ENCODE measurements around the gene CYB5R4. TPM values are rescaled to one million over a fixed set of nuclear protein-coding genes. Genes with fewer than 3 reads are reported as not detected.

The CYB5R4 gene
- total and polyA plus RNA-seq, 10 of the 15 experiments (the other 5 are each of a cell fraction or from before 2014, with no cell fraction given): 13.4 to 61.1 (median 27.5) TPM

DNA sequence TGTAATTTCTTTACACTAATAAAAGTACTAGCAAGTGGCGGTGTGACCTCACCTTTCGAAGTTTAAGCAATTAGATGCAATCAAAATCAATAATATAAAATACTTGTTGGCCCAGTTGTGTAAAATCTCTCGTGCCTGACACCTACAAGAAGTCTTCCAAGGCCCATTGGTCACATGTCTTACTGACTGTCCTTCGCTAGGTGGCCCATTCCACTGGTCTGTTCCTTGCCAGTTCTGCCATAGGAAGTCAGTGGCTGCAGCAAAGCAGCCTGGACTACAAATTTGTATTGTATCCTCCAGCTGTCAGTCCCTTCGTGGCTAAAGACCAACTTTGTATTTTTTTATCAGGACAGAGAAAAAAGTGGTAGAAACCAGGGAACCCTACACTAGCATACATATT lies 61.8 kb downstream of the CYB5R4 start (continued):
- TF ChIP-seq, protein P1, sequence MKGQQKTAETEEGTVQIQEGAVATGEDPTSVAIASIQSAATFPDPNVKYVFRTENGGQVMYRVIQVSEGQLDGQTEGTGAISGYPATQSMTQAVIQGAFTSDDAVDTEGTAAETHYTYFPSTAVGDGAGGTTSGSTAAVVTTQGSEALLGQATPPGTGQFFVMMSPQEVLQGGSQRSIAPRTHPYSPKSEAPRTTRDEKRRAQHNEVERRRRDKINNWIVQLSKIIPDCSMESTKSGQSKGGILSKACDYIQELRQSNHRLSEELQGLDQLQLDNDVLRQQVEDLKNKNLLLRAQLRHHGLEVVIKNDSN (IDR thresholded peaks at IDR 0.05; ENCODE audit: borderline replicate concordance, extremely low read length, insufficient read depth, low read depth, low read length): no peak

DNA sequence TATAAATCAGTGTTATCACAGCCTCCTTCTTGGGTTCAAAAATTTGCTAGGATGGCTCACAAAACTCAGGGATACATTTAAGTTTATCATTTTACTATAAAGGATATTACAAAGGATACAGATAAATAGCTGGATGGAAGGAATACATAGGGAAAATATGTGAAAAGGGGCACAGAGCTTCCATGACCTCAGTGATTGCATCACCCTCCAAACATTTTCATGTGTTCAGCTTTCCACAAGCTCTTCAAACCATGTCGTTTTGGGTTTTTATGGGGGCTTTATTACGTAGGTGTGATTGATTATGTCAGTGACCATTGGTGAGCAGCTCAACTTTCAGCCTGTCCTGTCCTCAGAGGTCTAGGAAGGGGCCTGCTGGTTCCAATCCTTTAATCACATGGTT lies 68.0 kb downstream of the CYB5R4 start:
- in situ Hi-C loops (cut with MboI) (no loop called here), intact Hi-C loops (cut with micrococcal nuclease; ENCODE audit: unreplicated experiment) (no loop called here)
- no peaks in the 10 kb centered on the region for H3K9me3 ChIP-seq (replicated peaks; ENCODE audit: control insufficient read depth, insufficient read depth, low read length)
- no peak overlapping the region for H3K4me2 ChIP-seq (ENCODE audit: control insufficient read depth, insufficient read depth)
- no peak for ATAC-seq
- no peaks in the 10 kb centered on the region for H3K79me2 ChIP-seq (ENCODE audit: control insufficient read depth, insufficient read depth, low read length)
- FAIRE-seq: peak; percentile 31
- H3K27me3 ChIP-seq (replicated peaks in 1 of 2; ENCODE audit: control insufficient read depth in 2 of 2, insufficient read depth in 2 of 2, low read length in 1 of 2): no peaks in the 10 kb centered on the region
- no TSS peak for BruUV-seq (replicated peaks)
- CTCF ChIA-PET: interaction anchor here (0.9 kb wide), 1 partner anchor 166 kb away, joined by 3 read pairs; no protein-coding TSS in a partner anchor
- RAD21 ChIA-PET (ENCODE audit: unreplicated experiment): no interaction called here
- POLR2A ChIA-PET: no interaction called here
- H3K36me3 ChIP-seq (ENCODE audit: control insufficient read depth in 2 of 2, insufficient read depth in 2 of 2, low read length in 1 of 2): peaks cover 0 to 15% of the 10 kb centered on the region in 2 experiments; a peak in 1 of 4 replicates
- no peaks in the 10 kb centered on the region for H4K20me1 ChIP-seq (ENCODE audit: control insufficient read depth, insufficient read depth)
- H2AFZ ChIP-seq (ENCODE audit: control insufficient read depth, low read depth, low read length): no peak overlapping the region
- no peak for DNase-seq (ENCODE audit: low read depth, low spot score)
- WGBS (ENCODE audit: insufficient coverage, insufficient replicate concordance, low lambda C conversion rate, missing lambda C conversion rate): 100% methylated on average over 2 of the region's 2 CpGs
- TF ChIP-seq, protein P2, sequence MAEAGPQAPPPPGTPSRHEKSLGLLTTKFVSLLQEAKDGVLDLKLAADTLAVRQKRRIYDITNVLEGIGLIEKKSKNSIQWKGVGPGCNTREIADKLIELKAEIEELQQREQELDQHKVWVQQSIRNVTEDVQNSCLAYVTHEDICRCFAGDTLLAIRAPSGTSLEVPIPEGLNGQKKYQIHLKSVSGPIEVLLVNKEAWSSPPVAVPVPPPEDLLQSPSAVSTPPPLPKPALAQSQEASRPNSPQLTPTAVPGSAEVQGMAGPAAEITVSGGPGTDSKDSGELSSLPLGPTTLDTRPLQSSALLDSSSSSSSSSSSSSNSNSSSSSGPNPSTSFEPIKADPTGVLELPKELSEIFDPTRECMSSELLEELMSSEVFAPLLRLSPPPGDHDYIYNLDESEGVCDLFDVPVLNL (IDR thresholded peaks at IDR 0.05; ENCODE audit: low read depth, low read length): no peak
- TF ChIP-seq, protein P3, sequence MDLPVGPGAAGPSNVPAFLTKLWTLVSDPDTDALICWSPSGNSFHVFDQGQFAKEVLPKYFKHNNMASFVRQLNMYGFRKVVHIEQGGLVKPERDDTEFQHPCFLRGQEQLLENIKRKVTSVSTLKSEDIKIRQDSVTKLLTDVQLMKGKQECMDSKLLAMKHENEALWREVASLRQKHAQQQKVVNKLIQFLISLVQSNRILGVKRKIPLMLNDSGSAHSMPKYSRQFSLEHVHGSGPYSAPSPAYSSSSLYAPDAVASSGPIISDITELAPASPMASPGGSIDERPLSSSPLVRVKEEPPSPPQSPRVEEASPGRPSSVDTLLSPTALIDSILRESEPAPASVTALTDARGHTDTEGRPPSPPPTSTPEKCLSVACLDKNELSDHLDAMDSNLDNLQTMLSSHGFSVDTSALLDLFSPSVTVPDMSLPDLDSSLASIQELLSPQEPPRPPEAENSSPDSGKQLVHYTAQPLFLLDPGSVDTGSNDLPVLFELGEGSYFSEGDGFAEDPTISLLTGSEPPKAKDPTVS (IDR thresholded peaks at IDR 0.05; ENCODE audit: low read depth, low read length): no peak
- TF ChIP-seq TCF7 (IDR thresholded peaks at IDR 0.05; ENCODE audit: borderline replicate concordance) (no peak), RUNX3 (IDR thresholded peaks at IDR 0.05; ENCODE audit: low read length) (no peak), NFXL1 (IDR thresholded peaks at IDR 0.05; ENCODE audit: borderline replicate concordance) (no peak), KDM1A (IDR thresholded peaks at IDR 0.05; ENCODE audit: borderline replicate concordance) (no peak)
- no peak overlapping the region for H3K4me3 ChIP-seq
- H3K9ac ChIP-seq (ENCODE audit: control insufficient read depth, insufficient read depth, low read length): no peak overlapping the region
- H3K4me1 ChIP-seq (ENCODE audit: control insufficient read depth, insufficient read depth, low read length): no peaks in the 10 kb centered on the region
- SMC1A ChIA-PET (ENCODE audit: uncharacterized antibody, unreplicated experiment): interaction anchor here (0.8 to 1.3 kb wide), 4 partner anchors 10 to 42 kb away, joined by 3 to 4 read pairs (median 3); no protein-coding TSS in a partner anchor
- H3K27ac ChIP-seq (ENCODE audit: control insufficient read depth, insufficient read depth): no peak overlapping the region

All from GM12878 (cell line).